Tibial artery (tissue), 4 donors: ENCODE results near the gene EDN2.
A peak's percentile ranks its signal among the peaks of the same experiment; 100 is the strongest.

Experiments used
- DNase-seq, 2 donors: peaks; one replicate each; pipeline ENCODE4 v3.0.0-alpha.2; 2019
- H3K27ac ChIP-seq, 2 donors: fragments of 200-600 bp; sonication (generic) in 1 of 2; 1 replicate in 1 of 2; 2 replicates in 1 of 2; pipeline ENCODE4 v1.5.1; 2018 to 2019; ENCODE audit warnings: mild to moderate bottlenecking in 1 of 2
- H3K27me3 ChIP-seq, 2 donors: fragments of 200-600 bp; sonication (generic) in 1 of 2; one replicate each; pipeline versions ENCODE4 v1.5.1 to v1.6.0; 2016 to 2019
- H3K36me3 ChIP-seq, 3 donors: fragments of 200-600 bp; sonication (generic) in 2 of 3; one replicate each; pipeline ENCODE4 v1.5.1; 2016 to 2019; ENCODE audit warnings: mild to moderate bottlenecking in 2 of 3
- H3K4me1 ChIP-seq, 4 donors: fragments of 200-600 bp; sonication (generic) in 2 of 4; 1 replicate in 3 of 4; 2 replicates in 1 of 4; pipeline ENCODE4 v1.5.1; 2016 to 2019
- H3K4me3 ChIP-seq, 2 donors: fragments of 200-600 bp; sonication (generic) in 1 of 2; 1 replicate in 1 of 2; 2 replicates in 1 of 2; pipeline ENCODE4 v1.5.1; 2018 to 2019; ENCODE audit warnings: mild to moderate bottlenecking in 2 of 2
- H3K9me3 ChIP-seq, 3 donors: fragments of 200-600 bp; sonication (generic) in 1 of 3; one replicate each; pipeline ENCODE4 v1.5.1; 2016 to 2019
- CTCF ChIP-seq, 2 experiments: fragments of 200-600 bp in 1 of 2; fragments of 450-650 bp in 1 of 2; IDR thresholded peaks; one replicate each; pipeline ENCODE4 v1.5.1; 2017 to 2019; ENCODE audit warnings: antibody characterized with exemption in 2 of 2, mild to moderate bottlenecking in 1 of 2, moderate library complexity in 1 of 2
- intact Hi-C: fragments of 100-400 bp; cut with DNase I; formaldehyde crosslinking; loops from one replicate; pipeline ENCODE4 v1.15.0; 2023; ENCODE audit warnings: low total_unique reads

The EDN2 gene

DNA sequence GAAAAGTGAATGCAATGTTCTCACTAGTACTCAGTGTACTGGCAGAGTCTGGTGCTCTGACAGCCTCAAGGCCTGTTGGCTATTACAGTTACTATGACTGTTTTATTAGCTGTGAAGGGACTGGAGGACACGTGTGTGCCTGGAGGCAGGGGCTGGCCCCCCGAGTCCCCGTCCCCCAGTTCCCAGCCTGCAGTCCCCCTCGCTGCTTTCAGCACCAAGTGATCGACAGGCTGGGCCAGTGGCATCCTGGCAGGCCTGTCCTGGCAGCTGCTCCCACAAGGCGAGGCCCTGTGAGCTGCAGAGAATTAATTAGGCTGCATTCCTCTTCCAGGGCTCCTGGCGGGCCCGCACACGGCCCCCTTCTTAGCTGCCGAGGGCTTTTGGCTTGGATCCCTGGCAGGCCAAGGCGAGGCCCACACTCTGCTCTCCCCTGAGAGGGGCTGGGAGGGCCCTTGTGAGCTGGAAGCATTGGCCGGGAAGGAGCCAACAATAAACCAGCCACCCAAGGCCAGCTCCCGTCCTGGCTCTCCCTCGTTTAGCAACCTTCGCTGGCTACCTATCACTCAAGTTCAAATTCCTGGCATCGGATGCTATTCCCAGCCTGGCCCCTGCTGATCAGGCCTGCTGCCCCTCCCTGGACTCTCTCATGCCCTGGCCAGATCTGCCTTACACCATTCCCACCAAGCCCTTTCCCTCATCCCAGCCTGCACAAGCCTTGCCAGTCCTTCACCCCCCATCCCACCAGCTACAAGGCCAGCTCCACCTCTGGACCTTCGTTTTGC is 9.8 kb downstream of the EDN2 start:
- no peaks in the 10 kb centered on the region for H3K9me3 ChIP-seq
- no peak overlapping the region for H3K4me3 ChIP-seq
- intact Hi-C loops = no loop called here
- peak; percentile 46 to 81 for DNase-seq
- no peaks in the 10 kb centered on the region for H3K27me3 ChIP-seq
- no peaks in the 10 kb centered on the region for H3K36me3 ChIP-seq
- peaks cover 8 to 59% (median 37%) of the 10 kb centered on the region in 4 donors for H3K4me1 ChIP-seq
- H3K27ac ChIP-seq = peak overlapping the region; percentile 78 to 86
- TF ChIP-seq CTCF (IDR thresholded peaks at IDR 0.05) = no peak

DNA sequence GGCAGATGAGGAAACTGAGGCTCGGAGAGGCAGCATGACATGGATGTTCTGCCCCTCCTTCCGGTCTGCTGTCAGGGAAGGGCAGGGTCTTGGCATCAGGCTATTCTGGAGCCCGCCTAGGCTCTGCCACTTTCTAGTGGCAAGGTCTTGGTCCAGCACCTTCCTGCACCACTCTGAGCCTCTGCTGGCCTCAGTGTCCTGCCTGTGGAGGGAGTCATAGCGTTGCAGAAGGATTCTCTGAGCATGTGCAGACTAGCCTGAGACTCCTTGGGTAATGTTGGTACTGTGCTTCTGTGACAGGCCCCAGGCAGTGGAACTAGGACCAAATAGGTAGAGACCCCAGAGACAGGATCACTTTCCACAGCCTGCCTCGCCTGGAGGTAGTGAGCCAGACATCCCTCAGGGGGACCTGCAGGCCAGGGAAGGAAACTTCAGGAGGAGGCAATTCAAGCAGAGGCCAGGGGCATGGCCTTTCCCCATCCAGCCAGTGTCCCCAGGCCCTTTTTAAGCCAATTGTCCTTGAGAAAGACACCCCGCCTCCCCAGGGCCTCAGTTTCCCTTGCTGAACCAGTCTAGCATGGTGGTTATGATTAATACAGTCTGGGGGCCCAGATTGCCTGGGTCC is 10.6 kb downstream of the EDN2 start:
- no peaks in the 10 kb centered on the region for H3K27me3 ChIP-seq
- peaks cover 3 to 51% (median 29%) of the 10 kb centered on the region in 4 donors for H3K4me1 ChIP-seq
- no peak overlapping the region for H3K4me3 ChIP-seq
- peak overlapping the region; percentile 78 to 86 for H3K27ac ChIP-seq
- intact Hi-C loops = no loop called here
- no peaks in the 10 kb centered on the region for H3K36me3 ChIP-seq
- no peaks in the 10 kb centered on the region for H3K9me3 ChIP-seq
- DNase-seq = no peak
- no peak for TF ChIP-seq CTCF (IDR thresholded peaks at IDR 0.05)

DNA sequence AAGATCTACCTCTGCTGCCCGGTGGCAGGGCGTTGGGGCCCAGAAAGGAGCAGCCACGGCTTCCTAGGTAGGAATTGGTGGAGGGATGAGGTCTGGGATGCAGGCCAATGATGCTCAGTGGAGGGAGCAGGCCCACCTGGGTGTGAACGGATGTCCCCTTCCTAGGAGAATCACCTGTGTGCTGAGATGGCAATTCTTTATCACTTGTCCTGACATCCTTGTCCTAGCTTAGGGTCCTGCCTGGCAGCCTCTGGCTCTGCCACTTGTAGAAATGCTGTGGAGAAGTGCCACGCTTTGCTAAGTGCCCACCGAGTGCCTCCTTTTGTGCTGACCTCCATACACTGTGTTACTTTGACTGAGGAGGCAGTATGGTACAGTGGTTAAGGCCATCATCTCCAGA is 12.8 kb downstream of the EDN2 start:
- no peaks in the 10 kb centered on the region for H3K27me3 ChIP-seq
- no peak for TF ChIP-seq CTCF (IDR thresholded peaks at IDR 0.05)
- no peak for DNase-seq
- no peak overlapping the region for H3K4me3 ChIP-seq
- H3K9me3 ChIP-seq = no peaks in the 10 kb centered on the region
- H3K27ac ChIP-seq = no peak overlapping the region
- intact Hi-C loops = no loop called here
- no peaks in the 10 kb centered on the region for H3K36me3 ChIP-seq
- peaks cover 0 to 31% (median 21%) of the 10 kb centered on the region in 4 donors for H3K4me1 ChIP-seq

DNA sequence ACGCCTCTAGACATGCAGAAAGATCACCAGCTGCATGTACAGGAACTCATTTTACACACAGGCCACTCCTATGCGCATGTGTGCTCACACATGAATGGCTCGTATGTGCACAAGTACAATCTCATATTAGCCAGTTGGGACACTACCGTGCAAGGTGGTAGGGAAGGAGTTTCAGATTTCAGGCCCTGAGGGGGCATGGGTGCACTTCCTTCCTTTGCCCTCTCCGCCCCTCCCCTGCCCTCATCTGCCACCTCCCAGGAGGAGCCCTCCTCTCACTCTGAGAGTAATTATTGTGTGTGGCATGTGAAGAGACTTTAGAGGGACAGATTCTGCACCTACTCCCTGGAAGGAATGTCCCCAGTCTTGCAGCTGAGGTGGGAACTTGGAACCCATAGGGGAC is 14.8 kb downstream of the EDN2 start:
- Histone ChIP-seq H3K4me1 (peaks cover 0 to 11% (median 9%) of the 10 kb centered on the region in 4 donors), H3K27ac (no peak overlapping the region), H3K9me3 (no peaks in the 10 kb centered on the region), H3K36me3 (no peaks in the 10 kb centered on the region), H3K27me3 (peaks cover 0 to 3% of the 10 kb centered on the region in 2 donors), H3K4me3 (no peak overlapping the region)
- no peak for DNase-seq
- intact Hi-C loops = no loop called here
- TF ChIP-seq CTCF (IDR thresholded peaks at IDR 0.05) = no peak

DNA sequence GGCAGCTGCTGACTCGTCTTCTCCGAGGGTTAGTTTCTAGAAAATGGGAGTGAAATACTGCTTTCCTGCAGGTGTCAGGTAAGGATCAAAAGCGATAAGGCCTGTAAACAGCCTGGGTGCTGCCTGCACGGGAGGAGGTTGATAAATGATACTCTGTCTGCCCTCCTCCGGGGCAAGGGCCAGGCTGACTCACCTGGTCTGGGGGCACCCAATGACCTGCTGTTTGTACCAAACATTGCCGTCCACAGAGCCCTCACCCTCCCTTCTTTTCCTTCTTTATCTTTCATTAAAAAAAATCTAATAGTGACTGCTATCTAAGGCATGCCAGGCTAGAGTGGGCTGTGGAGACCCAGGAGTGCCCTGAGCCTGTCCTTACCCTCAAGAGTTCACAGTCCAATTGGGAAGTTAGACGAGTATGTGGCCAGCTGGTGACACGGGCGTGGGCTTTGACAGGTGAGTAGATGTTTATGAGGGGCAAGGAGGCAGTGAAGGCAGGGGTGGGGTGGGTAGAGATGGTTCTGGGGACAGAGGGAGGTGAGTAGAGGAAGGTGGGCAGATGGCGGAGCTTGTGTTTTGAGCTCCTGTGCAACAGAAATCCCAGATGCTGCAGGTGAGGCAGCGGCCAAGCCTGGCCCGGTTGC is 16.2 kb downstream of the EDN2 start:
- Histone ChIP-seq H3K4me3 (no peak overlapping the region), H3K27me3 (peaks cover 0 to 3% of the 10 kb centered on the region in 2 donors)
- intact Hi-C loops = no loop called here

More for the DNA sequence above, 16.2 kb downstream of the EDN2 start:
- Histone ChIP-seq H3K9me3 (no peaks in the 10 kb centered on the region), H3K36me3 (no peaks in the 10 kb centered on the region), H3K27ac (no peak overlapping the region), H3K4me1 (no peaks in the 10 kb centered on the region)
- no peak for DNase-seq
- TF ChIP-seq CTCF (IDR thresholded peaks at IDR 0.05) = no peak
